NCI-H2196 treated with DMSO at 0.1 percent for 48 hours (cell line): ENCODE measurements around the gene PIK3CD.
A peak's percentile ranks its signal among the peaks of the same experiment; 100 is the strongest.

Source experiments
- DNase-seq: peaks from one replicate; lab custom pipeline; 2025; ENCODE audit not compliant: unreplicated experiment; lab: John Stamatoyannopoulos, UW

The PIK3CD gene

DNA sequence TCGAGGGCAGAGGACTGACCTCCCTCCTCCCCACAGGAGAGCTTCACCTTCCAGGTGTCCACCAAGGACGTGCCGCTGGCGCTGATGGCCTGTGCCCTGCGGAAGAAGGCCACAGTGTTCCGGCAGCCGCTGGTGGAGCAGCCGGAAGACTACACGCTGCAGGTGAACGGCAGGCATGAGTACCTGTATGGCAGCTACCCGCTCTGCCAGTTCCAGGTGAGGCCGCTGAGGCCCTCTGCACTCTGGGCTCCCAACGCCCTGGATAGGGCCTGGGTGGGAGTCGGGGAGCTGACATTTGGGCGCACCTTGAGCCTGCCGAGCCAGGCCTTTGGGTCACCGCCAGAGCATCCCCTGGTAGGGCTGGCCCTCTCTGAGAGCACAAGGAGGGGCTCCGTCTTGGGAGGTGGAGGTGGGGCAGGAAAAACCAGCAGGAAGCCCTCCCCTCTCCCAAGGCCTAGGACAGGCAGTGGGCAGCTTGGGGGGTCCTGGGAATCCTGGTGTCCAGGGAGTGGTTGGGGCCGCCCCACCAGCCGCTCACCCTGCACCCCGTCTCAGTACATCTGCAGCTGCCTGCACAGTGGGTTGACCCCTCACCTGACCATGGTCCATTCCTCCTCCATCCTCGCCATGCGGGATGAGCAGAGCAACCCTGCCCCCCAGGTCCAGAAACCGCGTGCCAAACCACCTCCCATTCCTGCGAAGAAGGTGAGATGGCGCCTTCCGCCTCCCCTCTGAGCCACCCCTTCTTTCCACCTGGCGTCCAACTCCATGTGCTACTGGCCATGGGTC is 65.1 kb downstream of the PIK3CD start:
- no peak for DNase-seq

DNA sequence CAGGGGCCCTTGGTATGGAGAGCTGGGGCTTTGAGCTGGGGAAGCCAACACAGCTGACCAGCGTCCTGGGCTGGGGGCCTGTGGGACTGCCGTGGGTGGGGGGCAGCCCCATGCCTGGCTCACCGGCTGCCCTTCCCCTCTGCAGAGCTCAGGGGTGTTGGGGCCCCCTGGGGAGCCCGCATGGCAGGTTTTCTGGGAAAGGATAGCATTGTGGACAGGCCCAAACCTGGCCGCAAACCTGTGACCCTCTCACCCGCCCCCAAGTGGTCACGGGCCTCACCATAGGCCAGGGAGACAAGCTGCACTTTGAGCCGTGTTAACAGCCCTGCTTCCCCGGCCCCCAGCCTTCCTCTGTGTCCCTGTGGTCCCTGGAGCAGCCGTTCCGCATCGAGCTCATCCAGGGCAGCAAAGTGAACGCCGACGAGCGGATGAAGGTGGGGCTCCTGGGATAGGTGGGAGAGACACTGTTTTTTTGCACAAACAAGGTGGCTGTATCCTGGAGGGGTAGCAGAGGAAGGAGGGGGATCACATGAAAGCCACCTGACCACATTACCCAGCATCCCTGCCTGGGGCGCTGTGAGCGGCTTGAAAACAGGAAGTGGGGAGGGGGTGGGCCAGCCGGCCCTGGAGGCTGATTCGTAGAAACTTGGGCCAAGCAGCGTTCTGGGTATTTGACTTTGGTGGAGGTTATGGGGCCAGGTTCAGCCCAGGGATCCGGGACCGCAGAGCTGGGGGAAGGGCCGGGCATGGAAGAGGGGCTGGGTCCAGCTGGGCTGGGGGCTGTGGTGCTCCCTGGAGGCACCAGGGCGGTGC is 65.9 kb downstream of the PIK3CD start:
- no peak for DNase-seq

DNA sequence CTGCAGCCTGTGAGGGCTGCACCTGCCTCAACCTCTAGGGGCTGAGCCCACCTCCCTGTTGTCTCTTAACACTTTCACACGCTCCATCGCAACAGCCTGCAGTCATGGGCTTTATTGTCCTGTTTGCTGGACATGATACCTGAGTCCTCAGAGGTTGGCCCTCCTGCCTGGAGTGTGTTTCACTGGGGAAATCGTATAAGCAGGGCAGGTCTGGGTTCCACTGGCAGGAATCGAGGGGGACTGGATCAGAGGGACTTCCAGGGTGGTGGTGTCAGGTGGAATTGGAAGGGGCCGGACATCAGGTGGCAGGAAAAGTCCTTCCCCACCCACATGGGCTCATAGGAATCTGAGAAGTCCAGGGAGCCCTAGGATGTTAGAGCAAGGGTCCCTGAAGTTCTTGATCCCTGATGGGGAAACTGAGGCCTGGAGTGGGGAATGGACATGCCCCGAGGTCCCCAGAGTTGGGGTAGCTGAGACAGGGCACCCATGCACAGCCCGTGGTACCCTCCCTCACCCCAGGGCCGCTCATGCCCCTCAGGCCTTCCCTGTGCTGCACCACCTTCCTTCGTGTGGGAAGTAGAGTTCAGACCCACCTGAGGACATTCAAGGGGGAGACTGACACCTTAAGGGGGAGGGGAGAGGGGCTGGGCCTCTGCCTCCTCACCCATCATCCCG is 66.6 kb downstream of the PIK3CD start:
- no peak for DNase-seq

DNA sequence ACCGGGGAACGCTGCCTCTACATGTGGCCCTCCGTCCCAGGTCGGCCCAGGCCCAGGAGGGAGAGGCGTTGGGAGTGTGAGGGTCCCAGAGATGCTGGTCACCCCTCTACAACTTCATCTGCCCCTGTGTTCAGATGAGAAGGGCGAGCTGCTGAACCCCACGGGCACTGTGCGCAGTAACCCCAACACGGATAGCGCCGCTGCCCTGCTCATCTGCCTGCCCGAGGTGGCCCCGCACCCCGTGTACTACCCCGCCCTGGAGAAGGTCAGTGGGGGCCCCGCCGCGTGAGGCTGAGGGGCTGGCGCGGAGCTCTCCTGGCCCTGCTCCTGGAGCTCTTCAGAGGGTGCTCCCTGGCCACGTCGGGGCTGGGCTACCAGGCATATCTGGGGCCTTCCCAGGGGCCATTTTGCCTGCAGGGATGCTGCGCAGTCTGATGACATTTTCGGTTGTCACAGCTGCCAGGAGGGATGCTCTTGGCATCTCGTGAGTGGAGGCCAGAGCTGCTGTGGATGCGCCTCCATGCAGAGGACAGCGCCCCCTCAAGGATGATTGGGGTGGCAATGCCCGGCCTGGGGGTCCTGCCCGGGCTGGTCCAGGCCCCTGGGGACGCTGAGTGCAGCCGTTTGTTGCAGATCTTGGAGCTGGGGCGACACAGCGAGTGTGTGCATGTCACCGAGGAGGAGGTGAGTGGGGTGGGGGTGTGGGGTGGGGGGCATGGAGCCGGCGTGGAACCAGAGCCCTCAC is 68.6 kb downstream of the PIK3CD start:
- DNase-seq, result no peak

DNA sequence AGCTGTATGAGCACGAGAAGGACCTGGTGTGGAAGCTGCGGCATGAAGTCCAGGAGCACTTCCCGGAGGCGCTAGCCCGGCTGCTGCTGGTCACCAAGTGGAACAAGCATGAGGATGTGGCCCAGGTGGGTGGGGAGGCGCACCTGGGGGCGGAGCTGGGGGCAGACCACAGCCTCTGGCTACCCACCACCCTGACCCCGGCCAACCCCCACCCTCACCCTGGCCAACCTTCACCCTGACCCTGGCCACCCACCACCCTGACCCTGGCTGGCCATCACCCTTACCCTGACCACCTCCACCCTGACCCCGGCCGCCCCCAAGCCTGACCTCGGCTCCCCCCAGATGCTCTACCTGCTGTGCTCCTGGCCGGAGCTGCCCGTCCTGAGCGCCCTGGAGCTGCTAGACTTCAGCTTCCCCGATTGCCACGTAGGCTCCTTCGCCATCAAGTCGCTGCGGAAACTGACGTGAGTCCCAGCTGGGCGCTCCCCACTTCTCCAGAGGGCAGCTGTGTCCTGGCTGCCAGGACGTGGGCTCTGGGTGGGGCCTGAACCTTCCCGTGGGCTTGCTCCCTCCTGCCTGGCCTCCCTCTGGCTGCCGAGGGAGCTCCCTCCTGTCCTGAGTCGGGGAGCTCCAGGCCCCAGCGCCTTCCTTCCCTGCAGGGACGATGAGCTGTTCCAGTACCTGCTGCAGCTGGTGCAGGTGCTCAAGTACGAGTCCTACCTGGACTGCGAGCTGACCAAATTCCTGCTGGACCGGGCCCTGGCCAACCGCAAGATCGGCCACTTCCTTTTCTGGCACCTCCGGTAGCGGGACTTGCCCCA is 69.5 kb downstream of the PIK3CD start:
- no peak for DNase-seq

DNA sequence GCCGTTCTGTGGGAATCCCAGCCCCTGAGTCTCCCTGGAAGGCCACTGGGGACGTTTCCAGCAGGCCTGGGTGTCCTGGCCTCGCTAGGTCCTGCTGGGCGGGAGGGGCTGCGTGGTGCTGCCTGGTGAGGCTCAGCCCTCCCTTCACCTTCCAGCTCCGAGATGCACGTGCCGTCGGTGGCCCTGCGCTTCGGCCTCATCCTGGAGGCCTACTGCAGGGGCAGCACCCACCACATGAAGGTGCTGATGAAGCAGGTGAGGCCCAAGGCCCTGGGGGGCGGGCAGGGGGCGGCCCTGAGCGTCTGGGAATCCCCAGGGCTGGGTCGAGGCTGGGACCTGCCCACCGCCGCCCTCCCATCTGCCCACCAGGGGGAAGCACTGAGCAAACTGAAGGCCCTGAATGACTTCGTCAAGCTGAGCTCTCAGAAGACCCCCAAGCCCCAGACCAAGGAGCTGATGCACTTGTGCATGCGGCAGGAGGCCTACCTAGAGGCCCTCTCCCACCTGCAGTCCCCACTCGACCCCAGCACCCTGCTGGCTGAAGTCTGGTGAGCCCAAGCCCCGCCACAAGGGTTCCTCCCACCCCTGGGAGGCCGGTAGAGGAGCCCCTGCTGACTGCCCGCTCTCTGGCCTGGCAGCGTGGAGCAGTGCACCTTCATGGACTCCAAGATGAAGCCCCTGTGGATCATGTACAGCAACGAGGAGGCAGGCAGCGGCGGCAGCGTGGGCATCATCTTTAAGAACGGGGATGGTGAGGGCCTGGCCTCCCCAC is 70.3 kb downstream of the PIK3CD start:
- no peak for DNase-seq

DNA sequence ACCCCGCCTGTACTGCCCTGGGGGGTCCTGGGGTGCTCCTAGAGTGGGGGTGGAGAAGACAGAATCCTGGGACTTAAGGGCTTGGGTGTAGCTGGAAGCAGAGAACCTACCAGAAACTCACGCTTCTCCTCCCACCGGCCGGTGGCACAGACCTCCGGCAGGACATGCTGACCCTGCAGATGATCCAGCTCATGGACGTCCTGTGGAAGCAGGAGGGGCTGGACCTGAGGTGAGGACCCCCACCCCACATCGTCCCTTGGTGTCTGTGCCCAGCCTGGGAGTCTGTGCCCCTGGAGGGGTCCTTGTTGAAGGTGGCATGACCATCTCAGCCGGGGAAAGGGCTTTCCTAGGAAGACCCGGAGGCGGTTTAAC is 70.8 kb downstream of the PIK3CD start:
- DNase-seq, result no peak

DNA sequence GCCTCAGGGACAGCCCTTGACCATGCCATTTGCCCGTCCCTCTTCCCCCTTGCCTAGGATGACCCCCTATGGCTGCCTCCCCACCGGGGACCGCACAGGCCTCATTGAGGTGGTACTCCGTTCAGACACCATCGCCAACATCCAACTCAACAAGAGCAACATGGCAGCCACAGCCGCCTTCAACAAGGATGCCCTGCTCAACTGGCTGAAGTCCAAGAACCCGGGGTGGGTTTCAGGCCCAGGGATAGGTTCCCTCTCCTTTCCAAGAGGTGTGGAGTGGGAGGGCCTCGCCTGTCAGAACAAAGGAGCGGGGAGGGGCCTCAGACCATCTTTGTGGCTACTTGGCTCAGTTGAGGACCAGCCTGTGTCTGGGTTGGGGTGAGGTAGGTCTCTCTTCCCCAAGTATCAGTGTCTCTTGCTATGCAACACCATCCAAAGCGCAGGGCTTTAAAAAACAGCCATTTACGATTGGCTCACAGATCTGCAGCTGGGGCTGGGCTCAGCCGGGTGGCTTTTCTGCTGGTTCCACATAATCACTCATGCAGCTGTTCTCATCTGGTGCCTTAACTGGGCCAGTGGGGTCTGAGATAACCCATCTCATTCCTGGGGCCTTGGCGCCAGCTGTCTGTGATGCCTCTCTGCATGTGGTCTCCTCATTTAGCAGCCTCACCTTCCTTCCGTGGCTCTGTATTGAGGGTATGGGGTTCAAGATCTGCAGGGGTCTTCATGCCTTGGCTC is 71.7 kb downstream of the PIK3CD start:
- DNase-seq, result no peak

DNA sequence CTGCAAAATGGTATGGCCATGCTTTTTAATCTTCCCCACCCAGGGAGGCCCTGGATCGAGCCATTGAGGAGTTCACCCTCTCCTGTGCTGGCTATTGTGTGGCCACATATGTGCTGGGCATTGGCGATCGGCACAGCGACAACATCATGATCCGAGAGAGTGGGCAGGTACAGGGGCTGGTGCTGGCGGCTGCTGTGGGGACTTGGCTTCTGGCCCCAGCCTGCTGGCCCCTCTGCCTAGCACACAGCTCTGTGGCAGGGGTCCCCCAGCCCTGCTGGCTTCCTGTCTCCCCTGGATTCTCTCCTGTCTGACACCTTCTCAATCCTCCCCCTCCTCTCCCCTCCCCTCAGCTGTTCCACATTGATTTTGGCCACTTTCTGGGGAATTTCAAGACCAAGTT is 72.4 kb downstream of the PIK3CD start:
- DNase-seq, result no peak

DNA sequence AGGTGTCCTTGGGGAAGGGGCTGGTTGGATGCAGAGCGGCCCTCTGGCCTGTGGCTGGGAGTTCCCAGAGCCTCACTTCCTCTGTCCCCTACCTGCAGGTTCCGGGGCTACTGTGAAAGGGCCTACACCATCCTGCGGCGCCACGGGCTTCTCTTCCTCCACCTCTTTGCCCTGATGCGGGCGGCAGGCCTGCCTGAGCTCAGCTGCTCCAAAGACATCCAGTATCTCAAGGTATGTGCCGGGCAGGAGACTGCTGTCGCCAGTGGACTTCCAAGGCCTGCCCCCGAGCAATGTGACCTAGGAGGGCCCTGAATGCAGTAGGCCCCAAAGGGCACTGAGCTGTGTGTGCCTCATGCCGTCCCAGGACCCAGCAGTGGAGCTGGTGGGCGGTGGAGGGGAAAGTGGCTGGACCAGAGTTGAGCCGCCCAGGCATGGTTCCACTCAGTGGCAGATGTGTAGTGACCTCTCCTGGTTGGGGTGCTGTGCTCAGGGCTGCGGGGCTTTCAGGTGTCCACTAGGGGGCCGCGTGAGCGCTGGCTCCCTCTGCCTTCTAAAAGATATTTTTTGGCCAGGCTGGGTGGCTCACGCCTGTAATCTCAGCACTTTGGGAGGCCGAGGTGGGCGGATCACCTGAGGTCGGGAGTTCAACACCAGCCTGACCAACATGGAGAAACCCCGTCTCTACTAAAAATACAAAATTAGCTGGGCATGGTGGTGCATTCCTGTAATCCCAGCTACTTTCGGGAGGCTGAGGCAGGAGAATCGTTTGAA is 73.4 kb downstream of the PIK3CD start:
- DNase-seq, result peak; percentile 23

DNA sequence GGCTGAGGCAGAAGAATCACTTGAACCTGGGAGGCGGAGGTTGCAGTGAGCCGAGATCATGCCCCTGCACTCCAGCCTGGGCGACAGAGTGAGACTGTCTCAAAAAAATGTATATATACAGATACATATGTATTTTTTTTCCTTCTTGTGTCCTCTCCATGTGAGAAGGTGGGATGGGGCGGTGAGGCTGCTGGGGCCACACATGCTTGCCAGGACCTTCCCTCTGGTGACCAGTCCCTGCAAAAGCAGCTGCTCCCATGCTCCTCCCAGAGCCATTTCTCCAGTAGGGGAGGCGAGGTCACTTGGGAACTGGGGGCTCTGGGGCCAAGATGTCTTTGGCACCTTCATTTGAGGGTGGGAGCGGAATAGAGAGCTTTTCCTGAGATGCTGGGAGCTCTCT is 74.9 kb downstream of the PIK3CD start:
- DNase-seq, result no peak

DNA sequence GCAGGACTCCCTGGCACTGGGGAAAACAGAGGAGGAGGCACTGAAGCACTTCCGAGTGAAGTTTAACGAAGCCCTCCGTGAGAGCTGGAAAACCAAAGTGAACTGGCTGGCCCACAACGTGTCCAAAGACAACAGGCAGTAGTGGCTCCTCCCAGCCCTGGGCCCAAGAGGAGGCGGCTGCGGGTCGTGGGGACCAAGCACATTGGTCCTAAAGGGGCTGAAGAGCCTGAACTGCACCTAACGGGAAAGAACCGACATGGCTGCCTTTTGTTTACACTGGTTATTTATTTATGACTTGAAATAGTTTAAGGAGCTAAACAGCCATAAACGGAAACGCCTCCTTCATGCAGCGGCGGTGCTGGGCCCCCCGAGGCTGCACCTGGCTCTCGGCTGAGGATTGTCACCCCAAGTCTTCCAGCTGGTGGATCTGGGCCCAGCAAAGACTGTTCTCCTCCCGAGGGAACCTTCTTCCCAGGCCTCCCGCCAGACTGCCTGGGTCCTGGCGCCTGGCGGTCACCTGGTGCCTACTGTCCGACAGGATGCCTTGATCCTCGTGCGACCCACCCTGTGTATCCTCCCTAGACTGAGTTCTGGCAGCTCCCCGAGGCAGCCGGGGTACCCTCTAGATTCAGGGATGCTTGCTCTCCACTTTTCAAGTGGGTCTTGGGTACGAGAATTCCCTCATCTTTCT is 75.5 kb downstream of the PIK3CD start:
- no peak for DNase-seq

DNA sequence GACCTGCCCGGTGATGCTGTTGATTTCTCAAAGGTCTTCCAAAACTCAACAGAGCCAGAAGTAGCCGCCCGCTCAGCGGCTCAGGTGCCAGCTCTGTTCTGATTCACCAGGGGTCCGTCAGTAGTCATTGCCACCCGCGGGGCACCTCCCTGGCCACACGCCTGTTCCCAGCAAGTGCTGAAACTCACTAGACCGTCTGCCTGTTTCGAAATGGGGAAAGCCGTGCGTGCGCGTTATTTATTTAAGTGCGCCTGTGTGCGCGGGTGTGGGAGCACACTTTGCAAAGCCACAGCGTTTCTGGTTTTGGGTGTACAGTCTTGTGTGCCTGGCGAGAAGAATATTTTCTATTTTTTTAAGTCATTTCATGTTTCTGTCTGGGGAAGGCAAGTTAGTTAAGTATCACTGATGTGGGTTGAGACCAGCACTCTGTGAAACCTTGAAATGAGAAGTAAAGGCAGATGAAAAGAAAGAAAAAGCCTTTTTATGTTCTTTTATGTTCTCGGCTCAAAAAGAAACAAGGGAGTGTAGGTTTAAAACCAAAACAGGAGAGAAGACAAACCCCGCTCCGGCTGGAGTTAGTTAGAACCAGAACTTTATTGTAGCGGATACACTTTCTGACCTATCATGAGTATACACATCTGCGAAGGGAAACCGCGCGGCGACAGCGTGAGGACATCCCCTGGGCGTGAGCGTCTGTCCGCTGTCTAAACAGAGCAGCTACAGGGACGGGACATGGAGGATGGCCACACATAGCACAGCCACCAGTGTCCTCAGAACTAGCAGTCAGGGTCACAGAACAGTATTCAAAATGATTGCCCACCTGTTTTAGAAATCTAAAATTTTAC is 77.1 kb downstream of the PIK3CD start:
- no peak for DNase-seq

DNA sequence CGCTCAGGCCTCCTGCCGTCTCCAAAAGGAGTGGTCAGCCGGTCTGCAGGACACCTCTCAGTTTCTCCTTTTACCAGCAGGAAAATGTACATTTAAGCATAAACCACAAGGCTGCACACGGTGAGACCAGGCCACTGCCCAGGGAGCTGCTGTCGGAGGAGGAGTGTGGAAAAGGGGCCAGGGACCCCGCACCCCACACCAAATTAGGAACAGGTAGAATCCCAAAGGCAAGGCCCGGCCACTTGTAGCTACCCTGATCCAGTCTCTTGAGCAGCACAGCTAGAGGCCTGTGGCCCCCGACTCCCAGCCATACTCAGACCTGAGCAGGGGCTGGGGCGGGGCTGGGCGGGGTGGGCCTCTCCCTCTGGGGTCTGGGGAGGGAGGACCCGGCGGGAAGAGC is 78.0 kb downstream of the PIK3CD start:
- no peak for DNase-seq

DNA sequence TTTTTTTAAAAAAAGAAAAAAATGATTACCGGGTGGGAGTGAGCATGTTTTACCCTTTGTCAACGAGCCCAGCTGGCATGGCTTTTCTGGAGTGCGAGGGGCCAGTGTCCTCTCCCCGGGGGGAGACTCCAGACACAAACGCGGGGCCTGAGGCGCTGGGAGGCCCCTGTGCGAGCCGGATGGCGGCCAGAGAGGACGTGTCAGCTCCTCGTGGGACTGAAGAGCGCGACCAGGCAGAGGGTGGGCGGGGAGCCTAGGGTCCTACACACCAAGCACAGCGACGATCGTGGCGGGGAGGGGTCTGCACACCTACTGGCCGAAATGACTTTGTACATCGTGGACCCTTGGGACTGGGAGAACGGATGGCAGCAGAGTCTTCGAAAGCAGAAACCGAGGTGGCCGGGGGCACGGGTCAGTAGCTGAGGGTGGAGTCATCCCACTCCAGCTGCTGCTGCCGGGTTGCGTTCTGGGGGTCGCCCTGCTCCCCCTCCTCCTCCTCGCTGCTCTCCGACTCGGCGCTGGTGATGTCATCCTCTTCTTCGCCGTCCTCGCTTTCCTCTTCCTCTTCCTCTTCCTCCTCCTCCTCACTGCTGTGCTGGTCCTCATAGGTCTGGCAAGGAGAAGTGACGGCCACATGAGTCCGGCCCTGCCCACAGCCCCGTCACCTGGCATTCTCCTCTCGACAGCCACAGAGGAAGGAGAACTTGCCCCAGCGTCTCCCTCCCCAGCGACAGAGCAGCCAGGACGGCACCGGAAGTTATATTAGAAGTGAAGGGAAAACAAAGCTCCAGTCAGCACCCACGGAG is 78.8 kb downstream of the PIK3CD start:
- DNase-seq, result no peak

DNA sequence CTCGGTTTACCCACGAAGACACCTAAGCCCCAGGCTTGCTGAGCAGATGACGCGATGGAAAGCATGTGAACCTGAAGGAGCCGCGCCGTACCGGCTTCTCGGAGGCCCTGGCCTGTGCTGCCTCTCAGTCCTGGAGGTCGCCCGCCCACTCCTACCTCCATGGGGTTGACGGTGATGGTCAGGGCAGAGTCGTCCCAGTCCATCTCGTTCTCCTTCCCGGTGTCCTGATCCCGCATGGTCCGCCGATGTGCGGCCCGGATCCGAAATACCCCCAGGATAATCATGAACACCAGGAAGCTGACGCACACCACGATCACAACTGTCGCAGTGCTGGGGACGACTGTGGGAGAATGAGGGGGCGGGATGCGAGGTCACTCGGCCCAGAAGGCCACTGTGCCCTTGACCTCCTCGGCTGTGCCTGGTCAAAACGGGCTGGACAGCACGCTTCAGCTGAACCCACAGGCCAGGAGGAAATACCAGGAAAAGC is 79.6 kb downstream of the PIK3CD start:
- no peak for DNase-seq
